Testis (tissue), 3 donors: ENCODE data around the gene PPP2R1B. TPM values are rescaled to one million over a fixed set of nuclear protein-coding genes. Genes with fewer than 3 reads are reported as not detected.

Experiments
- DNase-seq: peaks from one replicate; pipeline ENCODE4 v3.0.0-alpha.2; 2019
- H3K27ac ChIP-seq, 2 donors: fragments of 200-600 bp; sonication (generic); one replicate each; pipeline ENCODE4 v1.5.1; 2019
- H3K27me3 ChIP-seq: fragments of 200-600 bp; sonication (generic); one replicate; pipeline ENCODE4 v1.5.1; 2019
- H3K36me3 ChIP-seq: fragments of 200-600 bp; sonication (generic); one replicate; pipeline ENCODE4 v1.5.1; 2017; ENCODE audit warnings: low read depth; ENCODE audit errors: missing control alignments
- H3K4me1 ChIP-seq: fragments of 200-600 bp; sonication (generic); one replicate; pipeline ENCODE4 v1.5.1; 2019
- H3K4me3 ChIP-seq, 2 donors: fragments of 200-600 bp; sonication (generic); one replicate each; pipeline ENCODE4 v1.5.1; 2017 to 2019
- H3K9me3 ChIP-seq: fragments of 200-600 bp; sonication (generic); one replicate; pipeline ENCODE4 v1.5.1; 2017
- POLR2A ChIP-seq: fragments of 450-650 bp; IDR thresholded peaks from one replicate; pipeline ENCODE4 v1.6.1; 2017; ENCODE audit warnings: antibody characterized with exemption, mild to moderate bottlenecking, moderate library complexity
- WGBS, 2 donors: methylation state at CpG; one replicate each; pipeline ENCODE4 v1.1.5; 2018; 5-methylcytosine and 5-hydroxymethylcytosine counted together
- intact Hi-C: fragments of 100-400 bp; cut with DNase I; formaldehyde crosslinking; loops from one replicate; pipeline ENCODE4 v1.15.1; 2023; ENCODE audit warnings: low total_unique reads
- polyA plus RNA-seq: library from polyadenylated mRNA; stranded (reverse); fragments of 350-450 nt; fragmentation: Illumina TruSeq; extraction: RNeasy Lipid Tissue Mini Kit (QIAGEN cat#74804); gene quantifications from one replicate; pipeline ENCODE4 v1.2.3, GENCODE V29; 2014; ENCODE audit warnings: low read depth, low replicate concordance; ENCODE audit not compliant: insufficient read depth
- total RNA-seq, 2 donors: library from RNA; depleted of rRNA; stranded (reverse); fragments of >200 nt; gene quantifications; one replicate each; pipeline ENCODE4 v1.2.3, GENCODE V29; 2016
- TF ChIP-seq, protein P1 (sequence below), 3 experiments: fragments of 450-650 bp in 2 of 3; fragments of 200-600 bp in 1 of 3; sonication (generic) in 1 of 3; IDR thresholded peaks; one replicate each; pipeline ENCODE4 v1.5.1; 2016 to 2019; ENCODE audit warnings: antibody characterized with exemption in 3 of 3, mild to moderate bottlenecking in 2 of 3, moderate library complexity in 1 of 3

The PPP2R1B gene
- total and polyA plus RNA-seq, 3 donors from 2014 or later, result 67.2 to 115 (median 75.8) TPM

DNA sequence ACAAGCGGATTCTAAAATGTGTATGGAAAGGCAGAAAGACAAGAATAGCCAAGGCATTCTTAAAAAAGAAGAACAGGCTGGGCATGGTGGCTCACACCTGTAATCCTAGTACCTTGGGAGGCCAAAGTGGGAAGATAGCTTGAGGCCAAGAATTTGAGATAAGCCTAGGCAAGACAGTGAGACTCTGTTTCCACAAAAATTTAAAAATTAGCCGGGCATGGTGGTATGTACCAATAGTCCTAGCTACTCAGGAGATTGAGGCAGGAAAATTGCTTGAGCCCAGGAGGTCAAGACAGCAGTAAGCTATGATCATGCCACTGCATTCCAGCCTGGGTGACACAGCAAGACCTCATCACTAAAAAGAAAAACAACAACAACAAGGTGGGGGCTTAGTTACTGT is 46.0 kb upstream of the PPP2R1B start:
- intact Hi-C loops, result no loop called here
- no peaks in the 10 kb centered on the region for H3K9me3 ChIP-seq
- 97 to 100% methylated on average over 2 of the region's 2 CpGs for WGBS, 2 donors
- H3K36me3 ChIP-seq, result no peaks in the 10 kb centered on the region
- TF ChIP-seq, protein P1, sequence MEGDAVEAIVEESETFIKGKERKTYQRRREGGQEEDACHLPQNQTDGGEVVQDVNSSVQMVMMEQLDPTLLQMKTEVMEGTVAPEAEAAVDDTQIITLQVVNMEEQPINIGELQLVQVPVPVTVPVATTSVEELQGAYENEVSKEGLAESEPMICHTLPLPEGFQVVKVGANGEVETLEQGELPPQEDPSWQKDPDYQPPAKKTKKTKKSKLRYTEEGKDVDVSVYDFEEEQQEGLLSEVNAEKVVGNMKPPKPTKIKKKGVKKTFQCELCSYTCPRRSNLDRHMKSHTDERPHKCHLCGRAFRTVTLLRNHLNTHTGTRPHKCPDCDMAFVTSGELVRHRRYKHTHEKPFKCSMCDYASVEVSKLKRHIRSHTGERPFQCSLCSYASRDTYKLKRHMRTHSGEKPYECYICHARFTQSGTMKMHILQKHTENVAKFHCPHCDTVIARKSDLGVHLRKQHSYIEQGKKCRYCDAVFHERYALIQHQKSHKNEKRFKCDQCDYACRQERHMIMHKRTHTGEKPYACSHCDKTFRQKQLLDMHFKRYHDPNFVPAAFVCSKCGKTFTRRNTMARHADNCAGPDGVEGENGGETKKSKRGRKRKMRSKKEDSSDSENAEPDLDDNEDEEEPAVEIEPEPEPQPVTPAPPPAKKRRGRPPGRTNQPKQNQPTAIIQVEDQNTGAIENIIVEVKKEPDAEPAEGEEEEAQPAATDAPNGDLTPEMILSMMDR (IDR thresholded peaks at IDR 0.05), result no peak
- TF ChIP-seq POLR2A, result no peak
- H3K27ac ChIP-seq, result no peak overlapping the region
- no peaks in the 10 kb centered on the region for H3K4me1 ChIP-seq
- no peak for DNase-seq
- H3K4me3 ChIP-seq, result no peak overlapping the region
- H3K27me3 ChIP-seq, result no peaks in the 10 kb centered on the region

DNA sequence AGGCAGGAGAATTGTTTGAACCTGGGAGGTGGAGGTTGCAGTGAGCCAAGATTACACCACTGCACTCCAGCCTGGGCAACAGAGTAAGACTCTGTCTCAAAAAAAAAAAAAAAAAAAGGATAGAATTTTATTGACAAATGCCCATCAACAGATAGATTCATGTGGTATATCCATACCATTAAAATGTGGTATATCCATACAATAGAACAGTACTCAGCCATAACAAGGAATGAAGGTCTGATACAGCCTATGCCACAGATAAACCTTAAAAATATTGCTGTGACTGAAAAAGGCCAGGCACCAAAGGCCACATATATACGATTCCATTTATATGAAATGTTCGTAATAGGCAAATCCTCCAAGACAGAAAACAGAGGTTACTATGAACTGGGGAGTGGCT is 45.3 kb upstream of the PPP2R1B start:
- Histone ChIP-seq H3K36me3 (no peaks in the 10 kb centered on the region), H3K27me3 (no peaks in the 10 kb centered on the region), H3K9me3 (no peaks in the 10 kb centered on the region), H3K27ac (no peak overlapping the region), H3K4me3 (no peak overlapping the region), H3K4me1 (no peaks in the 10 kb centered on the region)
- TF ChIP-seq, protein P1 (IDR thresholded peaks at IDR 0.05), result no peak
- TF ChIP-seq POLR2A, result no peak
- intact Hi-C loops, result no loop called here
- DNase-seq, result no peak
- WGBS, 2 donors, result 90 to 99% methylated on average over 2 of the region's 2 CpGs

DNA sequence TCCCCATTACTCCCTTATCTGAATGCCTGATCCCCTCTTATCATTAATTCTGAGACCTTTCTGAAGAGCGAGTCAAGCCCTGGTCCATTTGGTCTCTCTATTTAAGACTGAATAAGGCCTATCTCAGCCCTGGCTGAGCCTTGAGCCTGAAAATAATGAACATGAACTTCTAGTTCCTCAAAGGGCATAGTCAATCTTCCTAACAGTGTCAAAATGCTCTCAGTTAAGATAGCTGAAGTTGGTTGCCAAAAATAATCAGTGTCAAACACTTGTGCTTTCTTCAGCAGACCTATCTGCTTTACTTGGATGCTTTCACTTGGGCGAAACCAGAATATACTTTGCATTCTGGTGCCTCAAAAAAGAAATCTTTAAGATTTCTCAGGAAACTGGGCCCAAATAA is 42.6 kb upstream of the PPP2R1B start:
- H3K27me3 ChIP-seq, result no peaks in the 10 kb centered on the region
- no peak overlapping the region for H3K27ac ChIP-seq
- WGBS, 2 donors, result 83 to 87% methylated on average over 2 of the region's 2 CpGs
- no peaks in the 10 kb centered on the region for H3K4me1 ChIP-seq
- intact Hi-C loops, result no loop called here
- no peaks in the 10 kb centered on the region for H3K9me3 ChIP-seq
- TF ChIP-seq, protein P1 (IDR thresholded peaks at IDR 0.05), result no peak
- no peak for TF ChIP-seq POLR2A
- H3K4me3 ChIP-seq, result no peak overlapping the region
- DNase-seq, result no peak
- no peaks in the 10 kb centered on the region for H3K36me3 ChIP-seq

DNA sequence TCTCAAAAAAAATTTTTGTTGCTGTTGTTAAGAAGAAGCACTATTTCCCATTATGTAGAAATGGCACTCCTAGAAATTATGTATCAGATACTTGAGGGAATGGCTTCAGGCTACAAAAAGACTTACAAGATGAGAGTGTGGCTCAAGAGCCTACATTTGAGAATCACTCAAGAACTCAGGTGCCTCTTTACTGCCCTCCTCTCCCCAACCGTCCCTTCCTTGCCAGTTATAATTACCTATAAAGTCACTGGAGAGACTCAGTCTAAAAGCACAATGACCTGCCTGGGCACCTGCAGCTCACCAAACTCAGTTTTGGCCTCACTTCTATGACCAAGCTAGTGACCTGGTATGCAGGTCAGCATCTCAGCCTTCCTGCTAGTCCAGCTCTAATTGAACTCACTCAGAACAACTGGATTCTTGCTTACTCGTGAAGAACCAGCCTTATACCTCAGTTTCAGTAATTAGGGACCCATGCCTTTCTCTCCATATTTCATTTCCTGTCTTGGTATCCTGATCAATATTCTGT is 41.9 kb upstream of the PPP2R1B start:
- intact Hi-C loops, result no loop called here
- TF ChIP-seq, protein P1 (IDR thresholded peaks at IDR 0.05), result no peak
- no peak for TF ChIP-seq POLR2A
- H3K4me3 ChIP-seq, result no peak overlapping the region
- no peak overlapping the region for H3K27ac ChIP-seq
- no peaks in the 10 kb centered on the region for H3K9me3 ChIP-seq
- no peaks in the 10 kb centered on the region for H3K27me3 ChIP-seq
- H3K36me3 ChIP-seq, result no peaks in the 10 kb centered on the region
- WGBS, 2 donors, result 79 to 93% methylated on average over 2 of the region's 2 CpGs
- no peaks in the 10 kb centered on the region for H3K4me1 ChIP-seq
- DNase-seq, result no peak

DNA sequence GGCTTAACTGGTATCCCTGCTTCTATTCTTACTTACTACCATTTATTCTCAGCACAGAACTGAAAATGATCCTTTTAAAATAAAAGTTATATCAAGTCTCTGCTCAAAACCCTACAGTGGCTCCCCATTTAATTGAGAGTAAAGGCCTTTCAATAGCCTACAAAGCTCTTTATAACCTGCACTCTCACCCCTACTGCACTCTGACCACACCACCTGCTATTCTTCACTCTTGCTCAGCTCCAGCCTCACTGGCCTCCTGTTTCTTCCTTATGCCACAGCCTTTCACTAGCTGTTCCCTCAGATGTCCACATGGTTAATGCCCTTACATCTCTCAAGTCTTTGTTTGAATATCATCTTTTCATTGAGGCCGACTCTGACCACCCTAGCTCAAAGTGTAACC is 40.9 kb upstream of the PPP2R1B start:
- intact Hi-C loops, result no loop called here
- no peaks in the 10 kb centered on the region for H3K36me3 ChIP-seq
- H3K9me3 ChIP-seq, result no peaks in the 10 kb centered on the region
- H3K27me3 ChIP-seq, result no peaks in the 10 kb centered on the region
- no peaks in the 10 kb centered on the region for H3K4me1 ChIP-seq
- 89 to 96% methylated on average over 1 of the region's 1 CpG for WGBS, 2 donors
- no peak for TF ChIP-seq POLR2A
- TF ChIP-seq, protein P1 (IDR thresholded peaks at IDR 0.05), result no peak
- no peak for DNase-seq
- no peak overlapping the region for H3K27ac ChIP-seq
- no peak overlapping the region for H3K4me3 ChIP-seq
